Stomach (tissue), 9 donors: Measurements from ENCODE around the gene TMEM107. TPM values are rescaled to one million over a fixed set of nuclear protein-coding genes. Genes with fewer than 3 reads are reported as not detected.
A peak's percentile ranks its signal among the peaks of the same experiment; 100 is the strongest.

Source experiments
- DNase-seq, 2 donors: peaks; one replicate each; pipeline versions ENCODE4 v3.0.0 to v3.0.0-alpha.2; 2013 to 2019
- H3K27ac ChIP-seq, 5 donors: fragments of 200-600 bp in 4 of 5; sonication (generic) in 4 of 5; one replicate each; pipeline ENCODE4 v1.5.1; 2013 to 2019; ENCODE audit warnings: mild to moderate bottlenecking in 1 of 5, moderate library complexity in 1 of 5
- H3K27me3 ChIP-seq, 3 donors: fragments of 200-600 bp; sonication (generic); one replicate each; pipeline ENCODE4 v1.5.1; 2017 to 2019; ENCODE audit warnings: mixed run types in 1 of 3
- H3K36me3 ChIP-seq, 4 donors: fragments of 200-600 bp; sonication (generic); 1 replicate in 3 of 4; 2 replicates in 1 of 4; pipeline ENCODE4 v1.5.1; 2016 to 2019
- H3K4me1 ChIP-seq, 4 donors: fragments of 200-600 bp; sonication (generic); one replicate each; pipeline ENCODE4 v1.5.1; 2016 to 2019
- H3K4me3 ChIP-seq, 4 donors: fragments of 200-600 bp; sonication (generic) in 3 of 4; one replicate each; pipeline ENCODE4 v1.5.1; 2016 to 2019; ENCODE audit warnings: mild to moderate bottlenecking in 1 of 4
- H3K9me3 ChIP-seq, 4 donors: fragments of 200-600 bp; sonication (generic); one replicate each; pipeline ENCODE4 v1.5.1; 2016 to 2019
- CTCF ChIP-seq, 7 experiments: fragments of 450-650 bp in 4 of 7; fragments of 200-600 bp in 3 of 7; sonication (generic) in 3 of 7; IDR thresholded peaks; one replicate each; pipeline ENCODE4 v1.5.1; 2016 to 2019; ENCODE audit warnings: antibody characterized with exemption in 7 of 7, control low read depth in 2 of 7, mild to moderate bottlenecking in 1 of 7
- EP300 ChIP-seq: sonication (generic); formaldehyde crosslinking; IDR thresholded peaks from one replicate; pipeline ENCODE4 v1.6.1; 2017; ENCODE audit warnings: antibody characterized with exemption
- POLR2A ChIP-seq, 4 donors: fragments of 450-650 bp; IDR thresholded peaks; one replicate each; pipeline ENCODE4 v1.6.1; 2016; ENCODE audit warnings: antibody characterized with exemption in 4 of 4, control low read depth in 2 of 4, mild to moderate bottlenecking in 1 of 4, moderate library complexity in 1 of 4
- POLR2AphosphoS5 ChIP-seq, 3 donors: sonication (generic); formaldehyde crosslinking; IDR thresholded peaks; one replicate each; pipeline ENCODE4 v1.6.1; 2016; ENCODE audit warnings: antibody characterized with exemption in 3 of 3
- WGBS, 5 donors: extraction: QIAGEN DNeasy Blood & Tissue Kit in 3 of 5; methylation state at CpG; one replicate each; pipeline versions ENCODE4 v1.1.5 to v1.1.7; 2013 to 2018; 5-methylcytosine and 5-hydroxymethylcytosine counted together
- intact Hi-C: fragments of 100-400 bp; cut with DNase I; formaldehyde crosslinking; loops from one replicate; pipeline ENCODE4 v1.15.1; 2023; ENCODE audit warnings: low total_unique reads
- polyA plus RNA-seq, 3 donors: library from polyadenylated mRNA; stranded (reverse); fragments of 200-250 nt; gene quantifications; one replicate each; pipeline ENCODE4 v1.2.3, GENCODE V29; 2013
- total RNA-seq, 5 donors: library from RNA; depleted of rRNA; stranded (reverse); fragments of >200 nt; gene quantifications; one replicate each; pipeline versions ENCODE4 v1.1.0 to v1.2.3, GENCODE V29; 2014 to 2016
- donor health status: healthy with polysubstance abuse.
- donor health status: Bipolar disorder and iron deficiency.
- donor health status: healthy.

The TMEM107 gene
- total and polyA plus RNA-seq, 8 donors, result 5.2 to 37.6 (median 9.4) TPM

- WGBS, 5 donors, result 90 to 92% (median 91%) methylated on average over 19 to 26 of the region's 26 CpGs
- peaks cover 14 to 69% (median 57%) of the 10 kb centered on the region in 4 donors for H3K4me1 ChIP-seq
- no peaks in the 10 kb centered on the region for H3K27me3 ChIP-seq
- H3K4me3 ChIP-seq, result peak overlapping the region in 1 of 4 donors; percentile 15
- H3K27ac ChIP-seq, result peak overlapping the region in 4 of 5 donors; percentile 41 to 100 (median 46)
- no peaks in the 10 kb centered on the region for H3K9me3 ChIP-seq
- H3K36me3 ChIP-seq, result peaks cover 85 to 88% (median 87%) of the 10 kb centered on the region in 4 donors
- TF ChIP-seq EP300, result no peak
- DNase-seq, result peak in 1 of 2 donors; percentile 13
- intact Hi-C loops, result no loop called here
Measured at GRCh38 chr17:8147141-8147804, 28.9 kb downstream of the TMEM107 start.

- Histone ChIP-seq H3K4me1 (peaks cover 14 to 76% (median 54%) of the 10 kb centered on the region in 4 donors), H3K9me3 (no peaks in the 10 kb centered on the region), H3K4me3 (no peak overlapping the region), H3K36me3 (peaks cover 92 to 95% (median 94%) of the 10 kb centered on the region in 4 donors), H3K27me3 (no peaks in the 10 kb centered on the region), H3K27ac (peak overlapping the region in 4 of 5 donors; percentile 2 to 100 (median 29))
- TF ChIP-seq POLR2AphosphoS5 (IDR thresholded peaks at IDR 0.05) (no peak), CTCF (IDR thresholded peaks at IDR 0.05) (no peak)
- intact Hi-C loops, result no loop called here
- DNase-seq, result no peak
- WGBS, 5 donors, result 89 to 95% (median 92%) methylated on average over 14 of the region's 14 CpGs
Measured at GRCh38 chr17:8146381-8147140, 29.6 kb downstream of the TMEM107 start.

- 84 to 97% (median 93%) methylated on average over 6 to 12 of the region's 12 CpGs for WGBS, 5 donors
- Histone ChIP-seq H3K27ac (peak overlapping the region in 2 of 5 donors; percentile 2 to 100), H3K27me3 (no peaks in the 10 kb centered on the region), H3K4me3 (no peak overlapping the region), H3K36me3 (peaks cover 99 to 100% (median 100%) of the 10 kb centered on the region in 4 donors), H3K4me1 (peaks cover 12 to 78% (median 47%) of the 10 kb centered on the region in 4 donors), H3K9me3 (no peaks in the 10 kb centered on the region)
- TF ChIP-seq POLR2A (IDR thresholded peaks at IDR 0.05), result no peak
- no peak for TF ChIP-seq CTCF (IDR thresholded peaks at IDR 0.05)
- no peak for TF ChIP-seq EP300
- no peak for TF ChIP-seq POLR2AphosphoS5 (IDR thresholded peaks at IDR 0.05)
- DNase-seq, result peak in 1 of 2 donors; percentile 7
- intact Hi-C loops, result no loop called here
Measured at GRCh38 chr17:8145811-8146210, 30.4 kb downstream of the TMEM107 start.

GRCh38 chr17:8144401-8145231 is 31.6 kb downstream of the TMEM107 start:
- peaks cover 99 to 100% (median 100%) of the 10 kb centered on the region in 4 donors for H3K36me3 ChIP-seq

More at GRCh38 chr17:8144401-8145231, 31.6 kb downstream of the TMEM107 start:
- Histone ChIP-seq H3K4me1 (peaks cover 8 to 76% (median 46%) of the 10 kb centered on the region in 4 donors), H3K27me3 (no peaks in the 10 kb centered on the region), H3K27ac (peak overlapping the region in 1 of 5 donors; percentile 100), H3K4me3 (no peak overlapping the region), H3K9me3 (no peaks in the 10 kb centered on the region)
- no peak for TF ChIP-seq POLR2A (IDR thresholded peaks at IDR 0.05)
- TF ChIP-seq EP300, result no peak
- TF ChIP-seq CTCF (IDR thresholded peaks at IDR 0.05), result no peak
- TF ChIP-seq POLR2AphosphoS5 (IDR thresholded peaks at IDR 0.05), result no peak
- peak in 1 of 2 donors; percentile 11 for DNase-seq
- 85 to 94% (median 90%) methylated on average over 9 to 15 of the region's 15 CpGs for WGBS, 5 donors
- intact Hi-C loops, result no loop called here
